Thyroid gland (tissue), 4 donors: ENCODE results near the gene ZNF519. TPM values are rescaled to one million over a fixed set of nuclear protein-coding genes. Genes with fewer than 3 reads are reported as not detected.

Experiments used
- DNase-seq, 2 donors: peaks; one replicate each; pipeline ENCODE4 v3.0.0-alpha.2; 2019
- H3K27ac ChIP-seq, 3 donors: fragments of 200-600 bp; sonication (generic); 1 replicate in 2 of 3; 2 replicates in 1 of 3; pipeline ENCODE4 v1.5.1; 2016 to 2019; ENCODE audit warnings: mild to moderate bottlenecking in 1 of 3, moderate library complexity in 1 of 3
- H3K27me3 ChIP-seq: fragments of 200-600 bp; sonication (generic); one replicate; pipeline ENCODE4 v1.5.1; 2019
- H3K36me3 ChIP-seq, 2 donors: fragments of 200-600 bp; sonication (generic); one replicate each; pipeline ENCODE4 v1.5.1; 2016 to 2019
- H3K4me1 ChIP-seq, 2 donors: fragments of 200-600 bp; sonication (generic); one replicate each; pipeline ENCODE4 v1.5.1; 2017 to 2019
- H3K4me3 ChIP-seq, 3 donors: fragments of 200-600 bp; sonication (generic); replicated peaks in 1 of 3; 1 replicate in 2 of 3; 2 replicates in 1 of 3; pipeline ENCODE4 v1.5.1; 2016; ENCODE audit warnings: mild to moderate bottlenecking in 1 of 3
- H3K9me3 ChIP-seq: fragments of 200-600 bp; sonication (generic); one replicate; pipeline ENCODE4 v1.5.1; 2017
- CTCF ChIP-seq, 6 experiments: fragments of 200-600 bp in 3 of 6; fragments of 450-650 bp in 3 of 6; sonication (generic) in 3 of 6; IDR thresholded peaks; one replicate each; pipeline ENCODE4 v1.5.1; 2016 to 2019; ENCODE audit warnings: antibody characterized with exemption in 6 of 6, mild to moderate bottlenecking in 2 of 6, inconsistent platforms in 1 of 6, moderate library complexity in 1 of 6
- POLR2A ChIP-seq, 2 donors: fragments of 450-650 bp; IDR thresholded peaks; one replicate each; pipeline ENCODE4 v1.6.1; 2017; ENCODE audit warnings: antibody characterized with exemption in 2 of 2, mild to moderate bottlenecking in 2 of 2, moderate library complexity in 1 of 2
- WGBS, 2 donors: methylation state at CpG; one replicate each; pipeline ENCODE4 v1.1.5; 2017; 5-methylcytosine and 5-hydroxymethylcytosine counted together
- intact Hi-C: fragments of 100-400 bp; cut with DNase I; formaldehyde crosslinking; loops from one replicate; pipeline ENCODE4 v1.15.1; 2023
- total RNA-seq, 4 donors: library from RNA; depleted of rRNA; stranded (reverse); fragments of >200 nt; gene quantifications; one replicate each; pipeline ENCODE4 v1.2.3, GENCODE V29; 2016

ZNF519 gene
- total RNA-seq, 4 donors from 2014 or later = 2.9 to 12.0 (median 8.5) TPM

GRCh38 chr18:14085770-14086457 is 46.3 kb downstream of the ZNF519 start:
- no peak for TF ChIP-seq CTCF (IDR thresholded peaks at IDR 0.05)
- no peak for TF ChIP-seq POLR2A (IDR thresholded peaks at IDR 0.05)

GRCh38 chr18:14075196-14075595 is 57.0 kb downstream of the ZNF519 start:
- TF ChIP-seq CTCF (IDR thresholded peaks at IDR 0.05) (no peak), POLR2A (IDR thresholded peaks at IDR 0.05) (no peak)
- Histone ChIP-seq H3K9me3 (no peaks in the 10 kb centered on the region), H3K27me3 (no peaks in the 10 kb centered on the region), H3K4me3 (no peak overlapping the region), H3K4me1 (no peaks in the 10 kb centered on the region), H3K27ac (no peak overlapping the region), H3K36me3 (no peaks in the 10 kb centered on the region)
- WGBS, 2 donors = 96 to 98% methylated on average over 3 of the region's 3 CpGs
- intact Hi-C loops = no loop called here
- DNase-seq = no peak

More at GRCh38 chr18:14085770-14086457, 46.3 kb downstream of the ZNF519 start:
- H3K27ac ChIP-seq = no peak overlapping the region
- intact Hi-C loops = no loop called here
- WGBS, 2 donors = 93 to 100% methylated on average over 2 to 9 of the region's 9 CpGs
- H3K4me3 ChIP-seq = no peak overlapping the region
- H3K27me3 ChIP-seq = no peaks in the 10 kb centered on the region
- no peak for DNase-seq
- no peaks in the 10 kb centered on the region for H3K4me1 ChIP-seq
- H3K9me3 ChIP-seq = no peaks in the 10 kb centered on the region
- H3K36me3 ChIP-seq = no peaks in the 10 kb centered on the region

GRCh38 chr18:14074187-14074586 is 58.0 kb downstream of the ZNF519 start:
- no peaks in the 10 kb centered on the region for H3K27me3 ChIP-seq
- no peaks in the 10 kb centered on the region for H3K4me1 ChIP-seq
- no peaks in the 10 kb centered on the region for H3K36me3 ChIP-seq
- TF ChIP-seq CTCF (IDR thresholded peaks at IDR 0.05) (peak in 1 of 6 experiments; percentile 17), POLR2A (IDR thresholded peaks at IDR 0.05) (no peak)
- 90 to 97% methylated on average over 5 of the region's 5 CpGs for WGBS, 2 donors
- intact Hi-C loops = no loop called here
- no peak overlapping the region for H3K4me3 ChIP-seq
- H3K9me3 ChIP-seq = no peaks in the 10 kb centered on the region
- H3K27ac ChIP-seq = no peak overlapping the region
- DNase-seq = no peak

- WGBS, 2 donors = 87 to 93% methylated on average over 4 of the region's 4 CpGs
- Histone ChIP-seq H3K27ac (no peak overlapping the region), H3K4me1 (no peaks in the 10 kb centered on the region), H3K27me3 (no peaks in the 10 kb centered on the region), H3K36me3 (no peaks in the 10 kb centered on the region), H3K4me3 (no peak overlapping the region), H3K9me3 (no peaks in the 10 kb centered on the region)
- no peak for TF ChIP-seq CTCF (IDR thresholded peaks at IDR 0.05)
- no peak for TF ChIP-seq POLR2A (IDR thresholded peaks at IDR 0.05)
- no peak for DNase-seq
- intact Hi-C loops = no loop called here
Measured at GRCh38 chr18:14053661-14054060, 78.6 kb downstream of the ZNF519 start.

Other genes starting within 250 kb of the ZNF519 start
- not detected for gene MC2R, start 216.9 kb downstream of the ZNF519 start, total RNA-seq